Neural cell (in vitro differentiated cells): ENCODE measurements around the gene PAPOLG. TPM values are rescaled to one million over a fixed set of nuclear protein-coding genes. Genes with fewer than 3 reads are reported as not detected.

Experiments used
- H2AFZ ChIP-seq: fragments of 200-600, 300-800 bp; sonication (generic), shearing (Covaris generic); 2 replicates; pipeline ENCODE4 v1.6.0; 2014; ENCODE audit warnings: low read depth, mild to moderate bottlenecking, antibody characterized with exemption, low read length, moderate library complexity
- H3F3A ChIP-seq: fragments of 200-600 bp; shearing (Covaris generic); 2 replicates; pipeline ENCODE4 v1.6.1; 2016; ENCODE audit warnings: mild to moderate bottlenecking, moderate library complexity, mixed read lengths, antibody characterized with exemption, low read length; ENCODE audit not compliant: insufficient read depth, poor library complexity, severe bottlenecking
- H3K27ac ChIP-seq: fragments of 200-600, 300-800 bp; sonication (generic), shearing (Covaris generic); 2 replicates; pipeline ENCODE4 v1.5.1; 2014; ENCODE audit warnings: mild to moderate bottlenecking, low read length, moderate library complexity
- H3K27me3 ChIP-seq: fragments of 300-800, 200-600 bp; sonication (generic), shearing (Covaris generic); 2 replicates; pipeline ENCODE4 v1.6.0; 2014; ENCODE audit warnings: mild to moderate bottlenecking, low read depth, low read length, moderate library complexity; ENCODE audit not compliant: insufficient read depth
- H3K36me3 ChIP-seq: fragments of 300-800, 200-600 bp; sonication (generic), shearing (Covaris generic); 2 replicates; pipeline ENCODE4 v1.5.1; 2014; ENCODE audit warnings: mild to moderate bottlenecking, antibody characterized with exemption, low read length, moderate library complexity; ENCODE audit not compliant: insufficient read depth
- H3K4me2 ChIP-seq: fragments of 300-800, 200-600 bp; sonication (generic), shearing (Covaris generic); 2 replicates; pipeline ENCODE4 v1.6.0; 2014; ENCODE audit warnings: mild to moderate bottlenecking, low read length
- H3K4me3 ChIP-seq: fragments of 300-800, 200-600 bp; sonication (generic), shearing (Covaris generic); 2 replicates; pipeline ENCODE4 v1.5.1; 2014; ENCODE audit warnings: mild to moderate bottlenecking, low read length, moderate library complexity
- H3K79me2 ChIP-seq: fragments of 200-600 bp; shearing (Covaris generic); replicated peaks from 2 replicates; pipeline ENCODE4 v1.6.0; 2014; ENCODE audit warnings: mild to moderate bottlenecking, low read length, moderate library complexity; ENCODE audit not compliant: insufficient read depth
- H3K9ac ChIP-seq: fragments of 300-800, 200-600 bp; sonication (generic), shearing (Covaris generic); 2 replicates; pipeline ENCODE4 v1.6.1; 2016; ENCODE audit warnings: mild to moderate bottlenecking, low read length, mixed read lengths
- H3K9me2 ChIP-seq: fragments of 200-600 bp; shearing (Covaris generic); 2 replicates; pipeline ENCODE4 v1.6.1; 2016; ENCODE audit warnings: mild to moderate bottlenecking, low read length, mixed read lengths; ENCODE audit not compliant: insufficient read depth
- H3K9me3 ChIP-seq: fragments of 200-600, 300-800 bp; sonication (generic), shearing (Covaris generic); 2 replicates; pipeline ENCODE4 v1.6.1; 2016; ENCODE audit warnings: mild to moderate bottlenecking, mixed run types, low read length, moderate library complexity, mixed read lengths
- H4K20me1 ChIP-seq: fragments of 200-600 bp; shearing (Covaris generic); 2 replicates; pipeline ENCODE4 v1.6.1; 2016; ENCODE audit warnings: mild to moderate bottlenecking, mixed run types; ENCODE audit not compliant: insufficient read depth
- EP300 ChIP-seq: fragments of 450-650 bp; conservative IDR thresholded peaks from 2 replicates; pipeline ENCODE4 v1.6.1; 2014; ENCODE audit warnings: antibody characterized with exemption, mild to moderate bottlenecking, moderate library complexity; ENCODE audit not compliant: poor library complexity, severe bottlenecking
- EZH2 ChIP-seq: fragments of 200-600, 300-800 bp; shearing (Covaris generic), sonication (generic); IDR thresholded peaks from 2 replicates; pipeline ENCODE4 v1.6.1; 2014; ENCODE audit warnings: antibody characterized with exemption, low read length, borderline replicate concordance, mild to moderate bottlenecking; ENCODE audit not compliant: insufficient read depth, poor library complexity, severe bottlenecking
- MXI1 ChIP-seq: fragments of 450-650 bp; conservative IDR thresholded peaks from 2 replicates; pipeline ENCODE4 v1.6.1; 2014; ENCODE audit warnings: antibody characterized with exemption, mild to moderate bottlenecking; ENCODE audit not compliant: poor library complexity, severe bottlenecking
- POLR2AphosphoS5 ChIP-seq: IDR thresholded peaks from 2 replicates; pipeline ENCODE4 v1.6.1; 2012
- RAD21 ChIP-seq: fragments of 450-650 bp; conservative IDR thresholded peaks from 2 replicates; pipeline ENCODE4 v1.6.1; 2014; ENCODE audit warnings: antibody characterized with exemption, mild to moderate bottlenecking, moderate library complexity
- SMC3 ChIP-seq: fragments of 450-650 bp; conservative IDR thresholded peaks from 2 replicates; pipeline ENCODE4 v1.6.1; 2014; ENCODE audit warnings: antibody characterized with exemption, mild to moderate bottlenecking, moderate library complexity; ENCODE audit not compliant: poor library complexity
- TAF1 ChIP-seq: IDR thresholded peaks from 2 replicates; pipeline ENCODE4 v1.6.1; 2012; ENCODE audit warnings: low read depth
- polyA plus RNA-seq: library from polyadenylated mRNA; depleted of rRNA; stranded (reverse); fragments of >200 nt; gene quantifications from 2 replicates; pipeline ENCODE4 v1.2.3, GENCODE V29; 2014
- TF ChIP-seq, protein P1 (sequence below): IDR thresholded peaks from 2 replicates; pipeline ENCODE4 v1.6.1; 2012; ENCODE audit warnings: borderline replicate concordance
- TF ChIP-seq, protein P2 (sequence below): fragments of 450-650 bp; IDR thresholded peaks from 2 replicates; pipeline ENCODE4 v1.5.1; 2014; ENCODE audit warnings: antibody characterized with exemption, mild to moderate bottlenecking, moderate library complexity; ENCODE audit not compliant: poor library complexity, severe bottlenecking

PAPOLG gene
- polyA plus RNA-seq, 1 donor from 2014 or later = 31.2 TPM

DNA sequence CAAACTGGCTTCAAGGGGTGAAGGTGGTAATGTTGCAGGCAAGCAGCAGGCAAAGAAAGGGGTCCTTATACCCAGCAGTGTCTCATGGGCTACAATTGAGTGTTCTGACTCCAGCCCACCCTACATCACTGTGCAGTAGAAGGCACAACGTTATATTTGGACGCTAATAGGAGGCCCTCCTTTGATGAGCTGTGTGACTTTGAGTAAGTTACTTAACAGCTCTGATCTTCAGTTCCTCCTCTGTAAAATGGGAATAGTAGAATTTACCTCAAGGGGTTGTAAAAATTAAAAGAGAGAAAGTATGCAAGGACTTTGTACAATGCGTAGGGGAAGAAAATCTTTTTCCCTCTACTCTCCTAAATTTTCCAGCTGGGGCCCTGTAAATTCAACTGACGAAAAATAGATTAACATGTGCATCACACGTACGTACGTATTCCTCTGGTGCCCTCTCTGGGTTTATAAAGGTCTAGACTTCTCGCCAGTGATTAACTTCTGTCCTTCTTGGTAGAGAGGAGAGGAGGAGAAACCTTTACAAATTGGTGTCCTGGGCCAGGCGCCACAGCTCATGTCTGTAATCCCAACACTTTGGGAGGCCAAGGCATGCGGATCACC is 67.7 kb downstream of the PAPOLG start:
- no peaks in the 10 kb centered on the region for H3K9me3 ChIP-seq
- no peaks in the 10 kb centered on the region for H4K20me1 ChIP-seq

DNA sequence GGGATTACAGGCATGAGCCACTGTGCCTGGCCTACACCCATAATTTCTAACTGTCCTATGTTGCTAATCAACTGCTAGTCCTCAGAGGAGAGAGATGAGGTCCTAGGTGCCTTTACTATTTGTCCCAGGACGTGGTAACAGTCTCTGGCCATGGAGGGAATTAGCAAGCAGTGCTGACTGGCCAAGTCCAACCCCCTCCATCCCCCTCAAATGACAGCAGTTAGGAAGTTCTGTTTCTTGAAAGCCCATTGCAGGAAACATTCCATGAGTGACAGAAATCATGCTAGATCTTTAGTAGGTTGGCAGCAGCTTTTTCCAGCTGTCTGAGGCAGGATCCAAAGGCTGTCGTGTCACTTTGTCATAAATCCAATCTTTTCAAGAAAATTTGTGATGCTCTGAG is 69.6 kb downstream of the PAPOLG start:
- Histone ChIP-seq H3K27ac (no peak overlapping the region), H3K4me3 (no peak overlapping the region), H3K9ac (no peak overlapping the region), H3K79me2 (no peaks in the 10 kb centered on the region), H4K20me1 (no peaks in the 10 kb centered on the region), H3K36me3 (no peaks in the 10 kb centered on the region), H3K9me2 (no peaks in the 10 kb centered on the region), H3F3A (no peaks in the 10 kb centered on the region), H2AFZ (no peak overlapping the region), H3K27me3 (no peaks in the 10 kb centered on the region), H3K9me3 (no peaks in the 10 kb centered on the region), H3K4me2 (no peak overlapping the region)
- TF ChIP-seq, protein P1, sequence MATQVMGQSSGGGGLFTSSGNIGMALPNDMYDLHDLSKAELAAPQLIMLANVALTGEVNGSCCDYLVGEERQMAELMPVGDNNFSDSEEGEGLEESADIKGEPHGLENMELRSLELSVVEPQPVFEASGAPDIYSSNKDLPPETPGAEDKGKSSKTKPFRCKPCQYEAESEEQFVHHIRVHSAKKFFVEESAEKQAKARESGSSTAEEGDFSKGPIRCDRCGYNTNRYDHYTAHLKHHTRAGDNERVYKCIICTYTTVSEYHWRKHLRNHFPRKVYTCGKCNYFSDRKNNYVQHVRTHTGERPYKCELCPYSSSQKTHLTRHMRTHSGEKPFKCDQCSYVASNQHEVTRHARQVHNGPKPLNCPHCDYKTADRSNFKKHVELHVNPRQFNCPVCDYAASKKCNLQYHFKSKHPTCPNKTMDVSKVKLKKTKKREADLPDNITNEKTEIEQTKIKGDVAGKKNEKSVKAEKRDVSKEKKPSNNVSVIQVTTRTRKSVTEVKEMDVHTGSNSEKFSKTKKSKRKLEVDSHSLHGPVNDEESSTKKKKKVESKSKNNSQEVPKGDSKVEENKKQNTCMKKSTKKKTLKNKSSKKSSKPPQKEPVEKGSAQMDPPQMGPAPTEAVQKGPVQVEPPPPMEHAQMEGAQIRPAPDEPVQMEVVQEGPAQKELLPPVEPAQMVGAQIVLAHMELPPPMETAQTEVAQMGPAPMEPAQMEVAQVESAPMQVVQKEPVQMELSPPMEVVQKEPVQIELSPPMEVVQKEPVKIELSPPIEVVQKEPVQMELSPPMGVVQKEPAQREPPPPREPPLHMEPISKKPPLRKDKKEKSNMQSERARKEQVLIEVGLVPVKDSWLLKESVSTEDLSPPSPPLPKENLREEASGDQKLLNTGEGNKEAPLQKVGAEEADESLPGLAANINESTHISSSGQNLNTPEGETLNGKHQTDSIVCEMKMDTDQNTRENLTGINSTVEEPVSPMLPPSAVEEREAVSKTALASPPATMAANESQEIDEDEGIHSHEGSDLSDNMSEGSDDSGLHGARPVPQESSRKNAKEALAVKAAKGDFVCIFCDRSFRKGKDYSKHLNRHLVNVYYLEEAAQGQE = no peak
- TF ChIP-seq POLR2AphosphoS5 (no peak), EZH2 (no peak)

More for the DNA sequence above, 67.7 kb downstream of the PAPOLG start:
- Histone ChIP-seq H3K9me2 (no peaks in the 10 kb centered on the region), H3K9ac (no peak overlapping the region), H3K27me3 (no peaks in the 10 kb centered on the region), H3K4me2 (no peak overlapping the region), H2AFZ (no peak overlapping the region), H3K79me2 (no peaks in the 10 kb centered on the region), H3F3A (no peaks in the 10 kb centered on the region), H3K27ac (no peak overlapping the region), H3K4me3 (no peak overlapping the region), H3K36me3 (no peaks in the 10 kb centered on the region)
- TF ChIP-seq MXI1 (no peak), EP300 (no peak), EZH2 (no peak), TAF1 (no peak), RAD21 (no peak), POLR2AphosphoS5 (no peak), SMC3 (no peak)
- TF ChIP-seq, protein P2, sequence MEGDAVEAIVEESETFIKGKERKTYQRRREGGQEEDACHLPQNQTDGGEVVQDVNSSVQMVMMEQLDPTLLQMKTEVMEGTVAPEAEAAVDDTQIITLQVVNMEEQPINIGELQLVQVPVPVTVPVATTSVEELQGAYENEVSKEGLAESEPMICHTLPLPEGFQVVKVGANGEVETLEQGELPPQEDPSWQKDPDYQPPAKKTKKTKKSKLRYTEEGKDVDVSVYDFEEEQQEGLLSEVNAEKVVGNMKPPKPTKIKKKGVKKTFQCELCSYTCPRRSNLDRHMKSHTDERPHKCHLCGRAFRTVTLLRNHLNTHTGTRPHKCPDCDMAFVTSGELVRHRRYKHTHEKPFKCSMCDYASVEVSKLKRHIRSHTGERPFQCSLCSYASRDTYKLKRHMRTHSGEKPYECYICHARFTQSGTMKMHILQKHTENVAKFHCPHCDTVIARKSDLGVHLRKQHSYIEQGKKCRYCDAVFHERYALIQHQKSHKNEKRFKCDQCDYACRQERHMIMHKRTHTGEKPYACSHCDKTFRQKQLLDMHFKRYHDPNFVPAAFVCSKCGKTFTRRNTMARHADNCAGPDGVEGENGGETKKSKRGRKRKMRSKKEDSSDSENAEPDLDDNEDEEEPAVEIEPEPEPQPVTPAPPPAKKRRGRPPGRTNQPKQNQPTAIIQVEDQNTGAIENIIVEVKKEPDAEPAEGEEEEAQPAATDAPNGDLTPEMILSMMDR = no peak
- TF ChIP-seq, protein P1 = no peak
